AG10803 (cell line): ENCODE results near the gene PAX5.
A peak's percentile ranks its signal among the peaks of the same experiment; 100 is the strongest.

ENCODE experiments used
- DNase-seq: peaks from one replicate; pipeline ENCODE4 v3.0.0; 2010; ENCODE audit warnings: low read depth
- H3K4me3 ChIP-seq: 2 replicates; pipeline ENCODE4 v1.5.1; 2011; ENCODE audit warnings: mild to moderate bottlenecking, low read length, control low read depth
- TF ChIP-seq, protein P1 (sequence below): conservative IDR thresholded peaks from 2 replicates; pipeline ENCODE4 v1.5.1; 2011; ENCODE audit warnings: mild to moderate bottlenecking, low read length, control low read depth, inconsistent platforms

The PAX5 gene

DNA sequence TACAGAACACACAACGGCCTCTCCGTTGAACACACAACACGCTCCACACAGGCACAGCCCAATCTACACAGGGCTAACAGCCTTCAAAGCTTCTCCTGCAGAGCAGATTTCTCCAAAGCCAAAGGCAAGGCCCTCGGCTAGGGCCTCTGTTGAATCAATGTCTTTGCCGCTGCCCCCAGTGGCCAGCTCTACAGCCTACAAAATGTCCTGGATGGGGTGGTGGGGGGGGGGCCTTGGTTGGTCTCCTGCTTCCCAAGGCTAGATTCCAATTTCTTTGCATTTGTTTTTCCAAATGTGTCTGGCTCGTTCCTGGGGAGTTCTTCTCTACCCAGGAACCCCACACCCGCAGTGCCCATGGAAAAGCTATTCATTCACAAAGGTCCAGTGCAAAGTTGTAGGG is 167.2 kb downstream of the PAX5 start:
- no peak for DNase-seq
- H3K4me3 ChIP-seq = no peak overlapping the region
- TF ChIP-seq, protein P1, sequence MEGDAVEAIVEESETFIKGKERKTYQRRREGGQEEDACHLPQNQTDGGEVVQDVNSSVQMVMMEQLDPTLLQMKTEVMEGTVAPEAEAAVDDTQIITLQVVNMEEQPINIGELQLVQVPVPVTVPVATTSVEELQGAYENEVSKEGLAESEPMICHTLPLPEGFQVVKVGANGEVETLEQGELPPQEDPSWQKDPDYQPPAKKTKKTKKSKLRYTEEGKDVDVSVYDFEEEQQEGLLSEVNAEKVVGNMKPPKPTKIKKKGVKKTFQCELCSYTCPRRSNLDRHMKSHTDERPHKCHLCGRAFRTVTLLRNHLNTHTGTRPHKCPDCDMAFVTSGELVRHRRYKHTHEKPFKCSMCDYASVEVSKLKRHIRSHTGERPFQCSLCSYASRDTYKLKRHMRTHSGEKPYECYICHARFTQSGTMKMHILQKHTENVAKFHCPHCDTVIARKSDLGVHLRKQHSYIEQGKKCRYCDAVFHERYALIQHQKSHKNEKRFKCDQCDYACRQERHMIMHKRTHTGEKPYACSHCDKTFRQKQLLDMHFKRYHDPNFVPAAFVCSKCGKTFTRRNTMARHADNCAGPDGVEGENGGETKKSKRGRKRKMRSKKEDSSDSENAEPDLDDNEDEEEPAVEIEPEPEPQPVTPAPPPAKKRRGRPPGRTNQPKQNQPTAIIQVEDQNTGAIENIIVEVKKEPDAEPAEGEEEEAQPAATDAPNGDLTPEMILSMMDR = no peak

DNA sequence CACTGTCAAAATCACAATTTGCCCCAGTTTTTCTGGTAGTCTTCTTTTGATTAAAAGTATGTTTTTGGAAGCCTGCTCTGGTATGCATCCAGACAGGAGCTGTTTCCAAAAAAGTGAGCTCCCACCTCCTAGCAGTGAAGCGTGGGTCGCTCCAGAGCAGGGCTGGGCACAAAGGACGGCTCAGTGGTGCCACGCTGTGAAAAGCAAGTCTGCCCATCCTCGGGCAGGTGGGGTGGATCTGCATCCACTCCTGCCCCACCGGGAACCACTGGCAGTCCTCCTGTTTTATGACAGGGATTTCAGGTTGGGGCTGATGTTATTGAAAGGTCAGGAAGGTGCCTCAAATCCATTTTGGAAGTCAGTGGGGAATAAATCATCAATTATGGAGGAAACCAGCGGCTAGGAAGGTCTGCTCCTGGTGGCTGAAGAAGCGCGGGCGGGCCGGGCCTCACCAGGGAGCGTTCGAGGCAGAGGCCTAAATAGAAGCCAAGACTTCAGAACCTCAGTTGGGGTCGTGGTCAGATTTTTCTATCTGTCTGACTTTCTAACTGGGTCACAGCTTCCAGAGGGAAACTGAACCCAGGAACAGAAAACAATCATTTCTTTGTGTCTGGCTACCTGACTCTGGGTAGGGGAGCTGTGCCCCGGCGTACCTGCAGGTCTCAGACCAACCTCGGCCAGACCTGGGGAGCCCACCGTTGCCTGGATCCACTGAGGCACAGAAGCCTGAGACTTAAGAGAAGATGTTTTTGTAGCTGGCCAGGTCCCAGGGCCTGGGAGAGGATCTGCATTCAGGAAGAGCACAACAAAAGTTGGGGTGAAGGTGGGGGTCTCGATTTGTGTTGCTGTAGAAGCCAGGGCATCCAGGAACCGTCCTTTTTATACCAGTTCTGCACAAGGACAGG is 168.1 kb downstream of the PAX5 start:
- TF ChIP-seq, protein P1 = no peak
- DNase-seq = no peak
- H3K4me3 ChIP-seq = no peak overlapping the region

GRCh38 chr9:36864491-36865410 is 169.3 kb downstream of the PAX5 start:
- DNase-seq = no peak
- TF ChIP-seq, protein P1 = no peak
- H3K4me3 ChIP-seq = no peak overlapping the region

- DNase-seq = peak; percentile 25
Measured at GRCh38 chr9:36862206-36863145, 171.6 kb downstream of the PAX5 start.

DNA sequence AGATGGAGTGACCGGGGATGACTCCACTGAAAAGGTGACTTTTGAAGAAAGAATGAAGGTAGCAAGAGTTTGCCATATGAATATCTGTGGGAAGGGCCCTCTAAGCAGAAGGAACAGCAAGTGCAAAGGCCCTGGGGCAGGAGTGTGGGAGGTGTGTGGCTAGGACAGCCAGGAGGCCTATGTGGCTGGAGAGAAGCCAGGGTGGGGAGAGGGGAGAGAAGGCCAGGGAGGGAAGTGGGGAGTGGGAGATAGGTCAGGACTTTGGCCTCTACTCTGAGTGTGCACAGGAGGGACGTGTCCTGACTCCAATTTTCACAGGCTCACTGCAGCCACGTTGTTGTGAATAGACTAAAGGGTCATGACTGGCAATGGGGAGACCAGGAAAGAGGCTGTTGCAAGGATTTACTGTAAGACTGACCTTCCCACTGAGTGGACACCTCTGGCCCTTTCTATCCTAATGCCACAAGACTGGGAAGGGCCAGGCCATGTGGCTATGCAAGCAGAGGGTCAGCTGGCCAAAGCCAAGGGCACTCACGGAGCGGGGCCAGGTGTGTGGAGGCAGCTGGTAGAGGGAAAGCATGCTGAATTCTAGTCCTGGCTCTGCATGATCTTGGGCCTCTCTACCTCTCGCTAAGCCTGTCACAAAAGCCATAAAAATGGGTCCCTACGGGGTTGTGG is 172.4 kb downstream of the PAX5 start:
- TF ChIP-seq, protein P1 = no peak
- DNase-seq = no peak
- no peak overlapping the region for H3K4me3 ChIP-seq

More at GRCh38 chr9:36862206-36863145, 171.6 kb downstream of the PAX5 start:
- TF ChIP-seq, protein P1 = peak; percentile 74
- H3K4me3 ChIP-seq = no peak overlapping the region

DNA sequence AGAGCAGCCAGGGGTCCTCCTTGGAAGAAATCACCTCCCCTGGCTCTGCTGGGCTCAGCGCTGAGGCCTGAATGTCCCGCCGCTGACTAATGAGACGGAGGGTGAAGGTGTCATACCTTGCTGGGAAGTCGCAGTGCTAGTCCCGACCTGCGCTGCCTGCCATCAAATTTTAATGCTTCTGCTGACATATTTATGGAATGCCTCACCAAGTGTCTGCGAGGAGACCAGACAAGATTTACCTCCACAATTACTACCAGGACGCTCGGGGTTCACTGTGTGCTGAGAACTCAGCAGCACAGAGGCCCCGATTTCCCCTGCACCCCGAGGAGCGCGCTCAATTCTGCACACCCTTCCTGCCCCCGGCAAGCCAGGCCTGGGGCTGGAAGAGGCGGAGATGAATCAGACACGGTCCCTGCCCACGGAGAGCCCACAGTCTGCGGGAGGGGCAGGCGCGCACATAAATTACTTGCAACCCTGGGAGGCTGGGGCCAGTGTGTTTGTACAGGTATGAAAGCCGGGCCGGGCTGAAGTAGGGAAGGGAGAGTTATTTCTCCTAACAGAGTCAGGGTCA is 175.2 kb downstream of the PAX5 start:
- TF ChIP-seq, protein P1 = no peak
- no peak overlapping the region for H3K4me3 ChIP-seq
- DNase-seq = no peak
